ENCODE data around the gene MAP7D1. TPM values are rescaled to one million over a fixed set of nuclear protein-coding genes. Genes with fewer than 3 reads are reported as not detected.

Gene MAP7D1
- total RNA-seq, 1 experiment from 2014 or later, result 49.9 TPM

GRCh38 chr1:36222481-36223380 lies 66.8 kb downstream of the MAP7D1 start:
- H2BK15ac ChIP-seq (ENCODE audit: low read depth, low read length), result no peak overlapping the region
- H4K8ac ChIP-seq (replicated peaks; ENCODE audit: insufficient read length, low read depth, low read length), result no peak overlapping the region
- Mint-ChIP-seq H3K4me1 (peaks cover 19 to 24% of the 10 kb centered on the region in 2 experiments), H3K9me3 (no peaks in the 10 kb centered on the region; a peak in 1 of 5 replicates), H3K27me3 (ENCODE audit: low read depth) (no peaks in the 10 kb centered on the region), H3K36me3 (ENCODE audit: insufficient read depth in 1 of 3, low read depth in 3 of 3) (peaks cover 11 to 26% (median 20%) of the 10 kb centered on the region in 3 experiments; a peak in 6 of 7 replicates), H3K4me3 (peak overlapping the region; percentile 92 to 94), H3K27ac (peak overlapping the region; percentile 99 to 100 (median 99))
- H3K56ac ChIP-seq (ENCODE audit: insufficient read length, low read depth, low read length), result no peak overlapping the region
- H4K20me1 ChIP-seq (ENCODE audit: control insufficient read depth, insufficient read depth, insufficient read length), result no peaks in the 10 kb centered on the region
- TF ChIP-seq, protein P1, sequence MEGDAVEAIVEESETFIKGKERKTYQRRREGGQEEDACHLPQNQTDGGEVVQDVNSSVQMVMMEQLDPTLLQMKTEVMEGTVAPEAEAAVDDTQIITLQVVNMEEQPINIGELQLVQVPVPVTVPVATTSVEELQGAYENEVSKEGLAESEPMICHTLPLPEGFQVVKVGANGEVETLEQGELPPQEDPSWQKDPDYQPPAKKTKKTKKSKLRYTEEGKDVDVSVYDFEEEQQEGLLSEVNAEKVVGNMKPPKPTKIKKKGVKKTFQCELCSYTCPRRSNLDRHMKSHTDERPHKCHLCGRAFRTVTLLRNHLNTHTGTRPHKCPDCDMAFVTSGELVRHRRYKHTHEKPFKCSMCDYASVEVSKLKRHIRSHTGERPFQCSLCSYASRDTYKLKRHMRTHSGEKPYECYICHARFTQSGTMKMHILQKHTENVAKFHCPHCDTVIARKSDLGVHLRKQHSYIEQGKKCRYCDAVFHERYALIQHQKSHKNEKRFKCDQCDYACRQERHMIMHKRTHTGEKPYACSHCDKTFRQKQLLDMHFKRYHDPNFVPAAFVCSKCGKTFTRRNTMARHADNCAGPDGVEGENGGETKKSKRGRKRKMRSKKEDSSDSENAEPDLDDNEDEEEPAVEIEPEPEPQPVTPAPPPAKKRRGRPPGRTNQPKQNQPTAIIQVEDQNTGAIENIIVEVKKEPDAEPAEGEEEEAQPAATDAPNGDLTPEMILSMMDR (conservative IDR thresholded peaks at IDR 0.05), result no peak
- H2BK120ac ChIP-seq (ENCODE audit: low read depth, low read length, poor library complexity, severe bottlenecking), result no peak overlapping the region
- no peak overlapping the region for H3K23ac ChIP-seq (ENCODE audit: insufficient read length, low read depth, low read length)
- H3K4me2 ChIP-seq (ENCODE audit: insufficient read depth, insufficient read length, low read length), result peak overlapping the region; percentile 84
- no peak overlapping the region for H2AK5ac ChIP-seq (ENCODE audit: insufficient read length, low read length)
- no peak overlapping the region for H2BK20ac ChIP-seq (ENCODE audit: low read depth, low read length, poor library complexity, severe bottlenecking)
- H3K79me1 ChIP-seq (ENCODE audit: insufficient read depth, low read depth, low read length, poor library complexity, severe bottlenecking), result no peaks in the 10 kb centered on the region
- peak overlapping the region; percentile 86 for H3K27ac ChIP-seq (ENCODE audit: insufficient read length, low read depth, low read length)
- H2BK5ac ChIP-seq (ENCODE audit: insufficient read length, low read length), result no peak overlapping the region
- H3K18ac ChIP-seq (ENCODE audit: insufficient read length, low read depth, low read length), result peak overlapping the region; percentile 27
- no peaks in the 10 kb centered on the region for H3K27me3 ChIP-seq (ENCODE audit: insufficient read depth, low read length)
- no peak for DNase-seq
- peaks cover 14% of the 10 kb centered on the region for H3K23me2 ChIP-seq (ENCODE audit: insufficient read length, low read depth, low read length, poor library complexity, severe bottlenecking)
- no peak overlapping the region for H4K91ac ChIP-seq (ENCODE audit: insufficient read length, low read depth, low read length)
- no peak overlapping the region for H3K9ac ChIP-seq (ENCODE audit: extremely low read depth, insufficient read length, low read length)
- no peak overlapping the region for H2BK12ac ChIP-seq (ENCODE audit: insufficient read length, low read depth, low read length)
- no peak overlapping the region for H2AFZ ChIP-seq (ENCODE audit: low read length)
- WGBS (ENCODE audit: extremely low coverage, insufficient read length, low lambda C conversion rate), result no CpG with 5 or more reads among the region's 33 CpGs
- H4K5ac ChIP-seq (ENCODE audit: insufficient read length, low read depth, low read length), result peak overlapping the region; percentile 18
- H3T11ph ChIP-seq (ENCODE audit: low read length), result no peak overlapping the region
- no peaks in the 10 kb centered on the region for H3K9me3 ChIP-seq (ENCODE audit: control insufficient read depth, low read depth, low read length)
- H3K14ac ChIP-seq (ENCODE audit: insufficient read depth, low read length), result no peak overlapping the region
- H3K79me2 ChIP-seq (ENCODE audit: insufficient read depth, low read length), result peaks cover 28% of the 10 kb centered on the region; the same call in 1 of the 2 replicates
- H3K4me1 ChIP-seq (ENCODE audit: insufficient read depth, low read length), result no peaks in the 10 kb centered on the region; the same call in 1 of the 2 replicates
- no peak overlapping the region for H3K4ac ChIP-seq (ENCODE audit: low read depth, low read length)
